Ishikawa (cell line): ENCODE data around the gene SERPINE2.

Experiments used
- CEBPB ChIP-seq: IDR thresholded peaks from 2 replicates; pipeline ENCODE4 v1.6.1; 2012
- CREB1 ChIP-seq: IDR thresholded peaks from 2 replicates; pipeline ENCODE4 v1.6.1; 2012; ENCODE audit warnings: low read depth
- EGR1 ChIP-seq: IDR thresholded peaks from 2 replicates; pipeline ENCODE4 v1.6.1; 2012
- EP300 ChIP-seq: IDR thresholded peaks from 2 replicates; pipeline ENCODE4 v1.6.1; 2012; ENCODE audit warnings: borderline replicate concordance
- FOXM1 ChIP-seq: IDR thresholded peaks from 2 replicates; pipeline ENCODE4 v1.6.1; 2012; ENCODE audit warnings: low read depth, borderline replicate concordance
- MAX ChIP-seq: IDR thresholded peaks from 2 replicates; pipeline ENCODE4 v1.6.1; 2012
- NFIC ChIP-seq: IDR thresholded peaks from 2 replicates; pipeline ENCODE4 v1.6.1; 2012
- RAD21 ChIP-seq: IDR thresholded peaks from 2 replicates; pipeline ENCODE4 v1.6.1; 2012; ENCODE audit warnings: low read depth
- REST ChIP-seq: IDR thresholded peaks from 2 replicates; pipeline ENCODE4 v1.6.1; 2012; ENCODE audit warnings: low read depth, mild to moderate bottlenecking
- TAF1 ChIP-seq: IDR thresholded peaks from 2 replicates; pipeline ENCODE4 v1.6.1; 2012; ENCODE audit warnings: low read depth, mild to moderate bottlenecking
- TCF12 ChIP-seq: IDR thresholded peaks from 2 replicates; pipeline ENCODE4 v1.6.1; 2012; ENCODE audit warnings: low read depth
- TEAD4 ChIP-seq: IDR thresholded peaks from 2 replicates; pipeline ENCODE4 v1.6.1; 2012
- YY1 ChIP-seq: IDR thresholded peaks from 2 replicates; pipeline ENCODE4 v1.6.1; 2012; ENCODE audit warnings: low read depth
- ZBTB7A ChIP-seq: IDR thresholded peaks from 2 replicates; pipeline ENCODE4 v1.6.1; 2012; ENCODE audit warnings: low read depth
- TF ChIP-seq, protein P1 (sequence below): IDR thresholded peaks from 2 replicates; pipeline ENCODE4 v1.6.1; 2012

Gene SERPINE2

DNA sequence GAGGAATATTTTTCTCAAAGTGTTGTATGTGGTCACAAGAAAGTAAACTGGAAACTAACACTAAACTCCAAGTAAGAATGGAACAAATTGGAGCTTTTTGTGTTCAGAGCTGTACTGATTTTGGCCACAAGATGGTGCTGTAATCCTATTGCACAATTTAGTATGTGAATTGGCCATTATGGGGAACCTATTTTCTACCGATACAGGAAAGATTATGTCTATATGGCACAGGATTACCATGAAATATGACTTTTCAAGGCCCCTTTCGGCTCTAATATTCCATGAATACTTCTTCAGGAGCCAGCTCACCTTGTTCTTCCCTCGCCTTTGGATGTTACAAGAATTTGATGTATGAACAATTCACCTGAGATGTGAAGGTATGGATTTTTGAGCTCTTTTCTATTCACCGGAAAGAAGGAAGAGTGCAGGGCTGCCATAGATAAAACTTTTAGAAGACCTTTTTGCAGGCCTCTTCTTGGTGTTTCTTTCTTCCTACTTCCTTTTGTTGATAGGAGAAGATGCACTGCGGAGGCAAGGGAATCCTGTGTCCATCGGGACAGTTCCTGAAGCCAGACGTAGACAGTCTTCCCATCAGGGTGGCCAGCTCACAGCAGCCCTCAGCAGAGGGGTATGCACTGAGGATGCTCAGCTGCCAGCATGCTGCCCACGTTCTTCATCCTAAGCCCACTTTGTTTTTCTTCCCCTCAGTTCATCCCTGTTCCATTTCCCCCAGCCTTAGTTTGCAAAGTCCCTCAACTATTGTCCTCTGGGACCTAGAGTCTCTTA, 68.5 kb downstream of the SERPINE2 start:
- no peak for TF ChIP-seq TCF12
- peak; percentile 93 for TF ChIP-seq CEBPB
- TF ChIP-seq RAD21: peak; percentile 78

GRCh38 chr2:223969856-223970255, 69.2 kb downstream of the SERPINE2 start:
- TF ChIP-seq FOXM1: no peak
- no peak for TF ChIP-seq REST
- no peak for TF ChIP-seq YY1
- TF ChIP-seq NFIC: no peak
- TF ChIP-seq EGR1: no peak

DNA sequence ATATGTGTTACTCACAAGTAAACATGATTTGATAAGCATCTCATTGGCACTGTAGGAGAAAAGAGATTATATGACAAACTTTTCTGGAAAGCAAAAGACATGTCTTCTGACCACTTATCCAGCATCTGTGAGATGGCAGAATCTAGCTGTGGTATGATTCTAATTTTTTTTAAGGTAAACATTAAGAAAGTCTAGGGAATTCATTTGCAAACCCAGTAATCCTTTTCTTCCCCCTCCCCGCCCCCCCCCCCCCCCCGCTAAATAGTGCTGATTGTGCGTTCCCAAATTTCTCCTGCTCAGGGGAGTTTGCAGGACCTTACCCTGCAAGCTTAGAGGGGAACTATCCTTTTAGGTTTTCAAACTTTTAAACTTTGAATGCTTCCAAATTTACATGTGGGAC, 69.8 kb downstream of the SERPINE2 start:
- no peak for TF ChIP-seq REST

GRCh38 chr2:223967981-223968380, 71.1 kb downstream of the SERPINE2 start:
- TF ChIP-seq RAD21 (no peak), YY1 (no peak), NFIC (no peak), FOXM1 (no peak), TAF1 (no peak)
- TF ChIP-seq, protein P1, sequence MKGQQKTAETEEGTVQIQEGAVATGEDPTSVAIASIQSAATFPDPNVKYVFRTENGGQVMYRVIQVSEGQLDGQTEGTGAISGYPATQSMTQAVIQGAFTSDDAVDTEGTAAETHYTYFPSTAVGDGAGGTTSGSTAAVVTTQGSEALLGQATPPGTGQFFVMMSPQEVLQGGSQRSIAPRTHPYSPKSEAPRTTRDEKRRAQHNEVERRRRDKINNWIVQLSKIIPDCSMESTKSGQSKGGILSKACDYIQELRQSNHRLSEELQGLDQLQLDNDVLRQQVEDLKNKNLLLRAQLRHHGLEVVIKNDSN: no peak

GRCh38 chr2:223959688-223960087, 79.4 kb downstream of the SERPINE2 start:
- TF ChIP-seq CEBPB (no peak), YY1 (no peak), MAX (no peak), EGR1 (no peak), TEAD4 (no peak), RAD21 (no peak), FOXM1 (no peak), CREB1 (no peak), TCF12 (no peak), NFIC (no peak), ZBTB7A (no peak)
- TF ChIP-seq, protein P1: no peak

DNA sequence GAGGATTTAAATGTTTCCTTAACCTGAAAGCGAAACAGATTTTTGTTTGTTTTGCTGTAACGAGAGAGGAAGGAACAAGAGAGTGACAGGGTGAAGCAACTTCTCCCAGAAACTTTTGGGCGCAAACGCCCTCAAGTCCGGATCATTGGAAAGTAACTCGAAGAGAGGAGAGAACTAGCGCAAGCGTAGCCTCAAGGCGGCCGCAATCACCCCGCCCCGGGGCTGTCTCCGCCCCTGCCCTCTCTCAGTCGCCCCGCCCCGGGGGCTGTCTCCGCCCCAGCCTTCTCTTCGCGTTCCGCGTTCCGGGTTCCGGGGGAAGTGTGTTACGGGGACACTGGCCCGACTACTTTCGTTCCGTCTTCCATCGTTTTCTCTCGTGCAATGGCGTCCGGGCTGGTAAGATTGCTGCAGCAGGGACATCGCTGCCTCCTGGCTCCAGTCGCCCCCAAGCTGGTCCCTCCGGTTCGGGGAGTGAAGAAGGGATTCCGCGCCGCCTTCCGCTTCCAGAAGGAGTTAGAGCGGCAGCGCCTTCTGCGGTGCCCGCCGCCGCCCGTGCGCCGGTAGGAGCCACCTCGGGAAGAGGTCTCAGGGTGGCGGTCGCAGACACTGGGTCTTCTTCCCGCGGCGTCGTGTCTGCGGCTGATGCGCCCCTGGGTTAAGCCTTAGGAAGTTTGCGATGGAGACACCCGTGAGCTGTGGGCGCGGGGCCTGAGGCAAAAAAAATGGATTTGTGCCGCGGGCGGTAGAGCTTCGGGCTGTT, 81.8 kb downstream of the SERPINE2 start, which contains the start of gene MRPL44:
TSS of gene MRPL44 (plus strand) at position 372 of the 760 bp plus-strand sequence. CDS start at position 382, 10 bp downstream.
- TF ChIP-seq EP300 (peak; percentile 54; the same call in 1 of the 2 replicates), EGR1 (peak; percentile 73), FOXM1 (peak; percentile 21; the same call in 1 of the 2 replicates), TAF1 (peak; percentile 95), TCF12 (peak; percentile 86), TEAD4 (peak; percentile 76), REST (peak; percentile 23; the same call in 1 of the 2 replicates), YY1 (peak; percentile 98), NFIC (peak; percentile 67), CEBPB (peak; percentile 18; the same call in 1 of the 2 replicates), MAX (peak; percentile 91), ZBTB7A (0 out of 2 replicates have a peak, but pooled peaks have one; percentile 29), CREB1 (peak; percentile 27; the same call in 1 of the 2 replicates), RAD21 (peak; percentile 12; the same call in 1 of the 2 replicates)
- TF ChIP-seq, protein P1: peak; percentile 76
